GM19438 (cell line): ENCODE measurements around the gene EPB41L2.
"Not testable (repeated sequence)": the region's sequence is repeated elsewhere in the genome, so short reads cannot be mapped to it uniquely, and the experiment has no call there.

Source experiments
- ATAC-seq: cut with Tn5 transposase; IDR thresholded peaks from one replicate; pipeline ENCODE4 v1.9.1; 2021; ENCODE audit warnings: low read depth; ENCODE audit not compliant: unreplicated experiment

The EPB41L2 gene

GRCh38 chr6:130825772-130826441, 237.1 kb downstream of the EPB41L2 start:
- no peak for ATAC-seq

- no peak for ATAC-seq
Observed at GRCh38 chr6:130824978-130825694, 237.9 kb downstream of the EPB41L2 start.

- ATAC-seq: no peak
Observed at GRCh38 chr6:130822736-130823135, 240.3 kb downstream of the EPB41L2 start.

- no peak for ATAC-seq
Observed at GRCh38 chr6:130815200-130816071, 247.6 kb downstream of the EPB41L2 start.

- no peak for ATAC-seq
Observed at GRCh38 chr6:130814506-130814905, 248.5 kb downstream of the EPB41L2 start.

GRCh38 chr6:130811932-130812331, 251.1 kb downstream of the EPB41L2 start:
- ATAC-seq: no peak

GRCh38 chr6:130810307-130811030, 252.6 kb downstream of the EPB41L2 start:
- no peak for ATAC-seq

- not testable (repeated sequence) for ATAC-seq
Observed at GRCh38 chr6:130801368-130801767, 261.7 kb downstream of the EPB41L2 start.

GRCh38 chr6:130797061-130797460, 266.0 kb downstream of the EPB41L2 start:
- ATAC-seq: no peak

GRCh38 chr6:130796313-130796905, 266.6 kb downstream of the EPB41L2 start:
- ATAC-seq: no peak

GRCh38 chr6:130794738-130795137, 268.3 kb downstream of the EPB41L2 start:
- ATAC-seq: no peak

GRCh38 chr6:130794010-130794697, 268.9 kb downstream of the EPB41L2 start:
- ATAC-seq: no peak
